GM12878 (cell line): Measurements from ENCODE around the gene LSM14A. TPM values are rescaled to one million over a fixed set of nuclear protein-coding genes. Genes with fewer than 3 reads are reported as not detected.
"Not testable (repeated sequence)": the region's sequence is repeated elsewhere in the genome, so short reads cannot be mapped to it uniquely, and the experiment has no call there.

Source experiments
- ATAC-seq: fragments of 200-7000 bp; cut with Tn5 transposase; 3 replicates; pipeline ENCODE4 v1.9.1; 2020; ENCODE audit warnings: mild to moderate bottlenecking, moderate library complexity
- BruUV-seq: library from RNA; stranded (reverse); fragments of 400-500 nt; replicated peaks from 2 replicates; lab custom pipeline; 2021; lab: Mats Ljungman, UMichigan
- CTCF ChIA-PET: fragments of 300-600 bp; sonication (Branson Sonifier 250); formaldehyde crosslinking; extraction: SDS; loops from one replicate; lab custom pipeline; 2021; ENCODE audit warnings: inconsistent platforms; lab: Yijun Ruan, JAX
- POLR2A ChIA-PET: fragments of 350-600 bp; formaldehyde crosslinking; extraction: SDS; loops from one replicate; lab custom pipeline; 2021; ENCODE audit warnings: inconsistent platforms; lab: Charles Lee
- RAD21 ChIA-PET: fragments of 300-600 bp; sonication (Branson Sonifier 250); formaldehyde crosslinking; loops from one replicate; lab custom pipeline; 2023; ENCODE audit warnings: antibody characterized with exemption; ENCODE audit not compliant: unreplicated experiment; lab: Charles Lee
- SMC1A ChIA-PET: fragments of 300-600 bp; sonication (Branson Sonifier 250); formaldehyde crosslinking; loops from one replicate; lab custom pipeline; 2023; ENCODE audit not compliant: unreplicated experiment, uncharacterized antibody; lab: Charles Lee
- DNase-seq: peaks from one replicate; pipeline ENCODE4 v3.0.0-alpha.2; 2011; ENCODE audit warnings: low read depth, low spot score
- FAIRE-seq: peaks from 3 replicates; lab custom pipeline; 2011; peaks lifted over from hg19 to GRCh38; lab: Jason Lieb, UNC
- H2AFZ ChIP-seq: 2 replicates; pipeline ENCODE4 v1.6.0; 2011; ENCODE audit warnings: low read depth, low read length, control low read depth; ENCODE audit not compliant: control insufficient read depth
- H3K27ac ChIP-seq: 2 replicates; pipeline ENCODE4 v1.5.1; 2011; ENCODE audit warnings: control low read depth; ENCODE audit not compliant: control insufficient read depth, insufficient read depth
- H3K27me3 ChIP-seq, 2 experiments: replicated peaks in 1 of 2; 2 replicates each; pipeline versions ENCODE4 v1.6.0 to v1.6.1; 2011; ENCODE audit warnings: low read length in 1 of 2; ENCODE audit not compliant: control insufficient read depth in 2 of 2, insufficient read depth in 2 of 2
- H3K36me3 ChIP-seq, 2 experiments: 2 replicates each; pipeline ENCODE4 v1.5.1; 2011; ENCODE audit warnings: low read length in 1 of 2; ENCODE audit not compliant: control insufficient read depth in 2 of 2, insufficient read depth in 2 of 2
- H3K4me1 ChIP-seq: 2 replicates; pipeline ENCODE4 v1.6.1; 2011; ENCODE audit warnings: mild to moderate bottlenecking, low read length, moderate library complexity, mixed read lengths; ENCODE audit not compliant: control insufficient read depth, insufficient read depth
- H3K4me2 ChIP-seq: 2 replicates; pipeline ENCODE4 v1.6.0; 2011; ENCODE audit warnings: control low read depth; ENCODE audit not compliant: control insufficient read depth, insufficient read depth
- H3K4me3 ChIP-seq: fragments of 200-600 bp; sonication (generic); 2 replicates; pipeline ENCODE4 v1.5.1; 2016
- H3K79me2 ChIP-seq: 2 replicates; pipeline ENCODE4 v1.6.0; 2011; ENCODE audit warnings: low read length; ENCODE audit not compliant: control insufficient read depth, insufficient read depth
- H3K9ac ChIP-seq: 2 replicates; pipeline ENCODE4 v1.8.0; 2011; ENCODE audit warnings: low read length, control low read depth, mixed read lengths; ENCODE audit not compliant: control insufficient read depth, insufficient read depth
- H3K9me3 ChIP-seq: replicated peaks from 3 replicates; pipeline ENCODE4 v1.5.1; 2011; ENCODE audit warnings: mild to moderate bottlenecking, low read length; ENCODE audit not compliant: control insufficient read depth, insufficient read depth
- H4K20me1 ChIP-seq: 2 replicates; pipeline ENCODE4 v1.6.0; 2011; ENCODE audit not compliant: control insufficient read depth, insufficient read depth
- E4F1 ChIP-seq: fragments of 450-650 bp; IDR thresholded peaks from 2 replicates; pipeline ENCODE4 v1.6.1; 2018; ENCODE audit warnings: borderline replicate concordance, mild to moderate bottlenecking; ENCODE audit not compliant: partially characterized antibody
- EED ChIP-seq: sonication (generic); IDR thresholded peaks from 2 replicates; pipeline ENCODE4 v1.6.1; 2016; ENCODE audit warnings: antibody characterized with exemption, low read depth
- IKZF1 ChIP-seq: fragments of 450-650 bp; conservative IDR thresholded peaks from 2 replicates; pipeline ENCODE4 v1.6.1; 2017; ENCODE audit warnings: antibody characterized with exemption, mild to moderate bottlenecking
- JUND ChIP-seq: IDR thresholded peaks from 2 replicates; pipeline ENCODE4 v1.6.1; 2012; ENCODE audit warnings: low read depth, mild to moderate bottlenecking, low read length, improper control_type of control experiment, moderate library complexity
- LARP7 ChIP-seq: fragments of 450-650 bp; IDR thresholded peaks from 2 replicates; pipeline ENCODE4 v1.6.1; 2017; ENCODE audit warnings: mild to moderate bottlenecking
- NBN ChIP-seq: fragments of 450-650 bp; IDR thresholded peaks from 2 replicates; pipeline ENCODE4 v1.6.1; 2016
- PKNOX1 ChIP-seq: fragments of 450-650 bp; IDR thresholded peaks from 2 replicates; pipeline ENCODE4 v1.6.1; 2016; ENCODE audit warnings: mild to moderate bottlenecking
- SMAD1 ChIP-seq: fragments of 450-650 bp; IDR thresholded peaks from 2 replicates; pipeline ENCODE4 v1.6.1; 2018; ENCODE audit warnings: mild to moderate bottlenecking, low read depth; ENCODE audit not compliant: partially characterized antibody
- SMC3 ChIP-seq: IDR thresholded peaks from 2 replicates; pipeline ENCODE4 v1.6.1; 2011; ENCODE audit warnings: low read length, improper control_type of control experiment, borderline replicate concordance
- TCF12 ChIP-seq: IDR thresholded peaks from 2 replicates; pipeline ENCODE4 v1.6.1; 2011; ENCODE audit warnings: low read depth, mild to moderate bottlenecking, low read length
- WGBS: methylation state at CpG from one replicate; pipeline ENCODE4 v1.1.6; 2016; ENCODE audit warnings: low lambda C conversion rate; ENCODE audit not compliant: insufficient replicate concordance, insufficient coverage; ENCODE audit errors: missing lambda C conversion rate; 5-methylcytosine and 5-hydroxymethylcytosine counted together
- in situ Hi-C: fragments of 300-500 bp; cut with MboI; formaldehyde crosslinking; loops from 9 replicates; pipeline ENCODE4 v1.14.3; 2018; ENCODE audit warnings: mixed read lengths
- intact Hi-C: fragments of 100-400 bp; cut with micrococcal nuclease; formaldehyde crosslinking; loops from one replicate; pipeline ENCODE4 v1.14.2; 2022; ENCODE audit not compliant: unreplicated experiment
- polyA plus RNA-seq, 11 experiments: library from polyadenylated mRNA; depleted of rRNA in 4 of 11; unstranded in 6 of 11; stranded (reverse) in 5 of 11; fragments of >200 nt; fragmentation: Nextera tagmentation in 4 of 11; fragmentation: Illumina TruSeq in 1 of 11; extraction: Ambion mirVana in 4 of 11; extraction: Trizol in 1 of 11; gene quantifications; 1 replicate in 1 of 11; 2 replicates in 10 of 11; pipeline versions ENCODE4 v1.2.1 to v1.2.3, GENCODE V29; 2011 to 2016; ENCODE audit warnings: inconsistent platforms in 2 of 11, missing spikeins in 2 of 11, low read depth in 1 of 11
- total RNA-seq, 4 experiments: library from RNA; depleted of rRNA in 3 of 4; stranded (reverse); fragments of >200 nt in 3 of 4; fragmentation: Illumina TruSeq in 1 of 4; extraction: Trizol in 1 of 4; gene quantifications; 2 replicates each; pipeline versions ENCODE4 v1.2.1 to v1.2.3, GENCODE V29; 2013 to 2021

Gene LSM14A
- total and polyA plus RNA-seq, 10 of the 15 experiments (the other 5 are each of a cell fraction or from before 2014, with no cell fraction given) = 21.9 to 193 (median 89.4) TPM

GRCh38 chr19:34216745-34217219, 44.5 kb downstream of the LSM14A start:
- H3K36me3 ChIP-seq = peaks cover 5 to 37% of the 10 kb centered on the region in 2 experiments
- in situ Hi-C loops, H3K79me2 ChIP-seq, H3K9ac ChIP-seq, H3K27ac ChIP-seq, H3K4me3 ChIP-seq, DNase-seq, H3K4me2 ChIP-seq, FAIRE-seq, BruUV-seq, H3K9me3 ChIP-seq, H2AFZ ChIP-seq, ATAC-seq, H3K4me1 ChIP-seq, H3K27me3 ChIP-seq, H4K20me1 ChIP-seq: not testable (repeated sequence)
- intact Hi-C loops = loop anchor here (5.0 kb wide), 1 partner anchor 44 kb away; the partner anchor contains the start of gene LSM14A
- ChIA-PET CTCF (interaction anchor here (0.6 to 1.5 kb wide), 3 partner anchors 10 to 786 kb away, joined by 3 to 5 read pairs (median 4); no protein-coding TSS in a partner anchor), POLR2A (interaction anchor here (0.6 kb wide), 1 partner anchor 33 kb away, joined by 3 read pairs; no protein-coding TSS in a partner anchor), RAD21 (interaction anchor here (1.0 to 1.3 kb wide), 2 partner anchors 38 to 44 kb away, joined by 5 to 6 read pairs; partner anchors contain the start of gene LSM14A), SMC1A (interaction anchor here (1.4 kb wide), 1 partner anchor 22 kb away, joined by 5 read pairs; no protein-coding TSS in a partner anchor)
- WGBS = 85% methylated on average over 14 of the region's 14 CpGs

- Histone ChIP-seq H3K4me3 (no peak overlapping the region), H3K9ac (no peak overlapping the region), H3K4me2 (peak overlapping the region; percentile 10; the same call in 1 of the 2 replicates), H3K27me3 (no peaks in the 10 kb centered on the region), H3K36me3 (peaks cover 5 to 46% of the 10 kb centered on the region in 2 experiments), H3K27ac (peak overlapping the region; percentile 42), H4K20me1 (no peaks in the 10 kb centered on the region), H3K79me2 (no peaks in the 10 kb centered on the region), H3K9me3 (no peaks in the 10 kb centered on the region), H2AFZ (no peak overlapping the region), H3K4me1 (peaks cover 10% of the 10 kb centered on the region)
- no TSS peak for BruUV-seq
- DNase-seq = peak; percentile 67
- ChIA-PET SMC1A (interaction anchor here (0.6 to 2.0 kb wide), 4 partner anchors 14 to 54 kb away, joined by 4 to 8 read pairs (median 4); no protein-coding TSS in a partner anchor), POLR2A (interaction anchor here (0.6 to 1.6 kb wide), 5 partner anchors 8 to 139 kb away, joined by 3 to 10 read pairs (median 5); no protein-coding TSS in a partner anchor), CTCF (interaction anchor here (0.7 to 4.4 kb wide), 6 partner anchors 8 to 40 kb away, joined by 3 to 20 read pairs (median 6); no protein-coding TSS in a partner anchor), RAD21 (interaction anchor here (0.9 to 1.0 kb wide), 2 partner anchors 45 to 54 kb away, joined by 4 to 5 read pairs; partner anchors contain the start of gene LSM14A)
- in situ Hi-C loops (no loop called here), intact Hi-C loops (loop anchor here (5.0 kb wide), 1 partner anchor 46 kb away; the partner anchor contains the start of gene LSM14A)
- FAIRE-seq = peak; percentile 86
- peak; percentile 91 for ATAC-seq
- 84% methylated on average over 17 of the region's 18 CpGs for WGBS
- TF ChIP-seq LARP7 = no peak
- TF ChIP-seq IKZF1 = peak; percentile 63
- TF ChIP-seq PKNOX1 = 0 out of 2 replicates have a peak, but pooled peaks have one; percentile 9
- 0 out of 2 replicates have a peak, but pooled peaks have one; percentile 32 for TF ChIP-seq EED
- no peak for TF ChIP-seq SMC3
- 0 out of 2 replicates have a peak, but pooled peaks have one; percentile 42 for TF ChIP-seq NBN
- TF ChIP-seq JUND = no peak
- peak; percentile 94 for TF ChIP-seq SMAD1
- no peak for TF ChIP-seq E4F1
- peak; percentile 53; the same call in 1 of the 2 replicates for TF ChIP-seq TCF12
Observed at GRCh38 chr19:34217952-34218817, 45.9 kb downstream of the LSM14A start.
